OCI-LY7 (cell line): ENCODE measurements around the gene TBX15. TPM values are rescaled to one million over a fixed set of nuclear protein-coding genes. Genes with fewer than 3 reads are reported as not detected.

Experiments used
- BruUV-seq: library from RNA; stranded (reverse); fragments of 400-500 nt; replicated peaks from 2 replicates; lab custom pipeline; 2021; lab: Mats Ljungman, UMichigan
- CTCF ChIA-PET: fragments of 300-600 bp; sonication (Branson Sonifier 250); formaldehyde crosslinking; loops from one replicate; lab custom pipeline; 2022; ENCODE audit warnings: antibody characterized with exemption; ENCODE audit not compliant: unreplicated experiment; lab: Charles Lee
- POLR2A ChIA-PET: fragments of 300-600 bp; sonication (Branson Sonifier 250); formaldehyde crosslinking; loops from one replicate; lab custom pipeline; 2022; ENCODE audit warnings: antibody characterized with exemption; lab: Charles Lee
- DNase-seq: peaks from one replicate; pipeline ENCODE4 v3.0.0-alpha.2; 2015; ENCODE audit warnings: low spot score
- H2AFZ ChIP-seq: fragments of 200-600 bp; sonication (generic), shearing (Covaris generic); 2 replicates; pipeline ENCODE4 v1.6.1; 2014; ENCODE audit warnings: mild to moderate bottlenecking, antibody characterized with exemption, low read length, moderate library complexity
- H3K27ac ChIP-seq: fragments of 200-600 bp; sonication (generic); 2 replicates; pipeline ENCODE4 v1.5.1; 2014; ENCODE audit warnings: mixed run types, low read depth, mild to moderate bottlenecking, moderate library complexity, low read length, inconsistent platforms; ENCODE audit not compliant: poor library complexity, severe bottlenecking
- H3K36me3 ChIP-seq: fragments of 200-600 bp; sonication (generic); 2 replicates; pipeline ENCODE4 v1.6.1; 2014; ENCODE audit warnings: mild to moderate bottlenecking, antibody characterized with exemption, low read length, moderate library complexity, mixed read lengths; ENCODE audit not compliant: insufficient read depth
- H3K4me1 ChIP-seq: fragments of 200-600 bp; sonication (generic); 2 replicates; pipeline ENCODE4 v1.5.1; 2014; ENCODE audit warnings: mild to moderate bottlenecking, low read length; ENCODE audit not compliant: insufficient read depth, poor library complexity, severe bottlenecking
- H3K4me2 ChIP-seq: fragments of 200-600 bp; sonication (generic); 2 replicates; pipeline ENCODE4 v1.6.1; 2014; ENCODE audit warnings: mild to moderate bottlenecking, low read length
- H3K4me3 ChIP-seq: fragments of 200-600 bp; sonication (generic); 2 replicates; pipeline ENCODE4 v1.5.1; 2014; ENCODE audit warnings: mild to moderate bottlenecking, low read depth, low read length; ENCODE audit not compliant: poor library complexity, severe bottlenecking
- H3K79me2 ChIP-seq: fragments of 200-600 bp; sonication (generic); 2 replicates; pipeline ENCODE4 v1.6.1; 2016; ENCODE audit warnings: low read depth, mild to moderate bottlenecking, low read length, moderate library complexity, mixed read lengths; ENCODE audit not compliant: insufficient read depth
- H3K9me2 ChIP-seq: fragments of 200-600 bp; sonication (generic); 2 replicates; pipeline ENCODE4 v1.6.1; 2016; ENCODE audit warnings: mild to moderate bottlenecking, low read length, mixed read lengths; ENCODE audit not compliant: insufficient read depth
- H3K9me3 ChIP-seq: fragments of 200-600 bp; sonication (generic); 2 replicates; pipeline ENCODE4 v1.6.1; 2014; ENCODE audit warnings: mild to moderate bottlenecking, mixed run types, low read length, mixed read lengths
- H4K20me1 ChIP-seq: fragments of 200-600 bp; sonication (generic); 2 replicates; pipeline ENCODE4 v1.6.1; 2014; ENCODE audit warnings: mild to moderate bottlenecking, antibody characterized with exemption, low read length, moderate library complexity, mixed read lengths; ENCODE audit not compliant: insufficient read depth
- EZH2phosphoT487 ChIP-seq: fragments of 200-600 bp; sonication (generic); IDR thresholded peaks from 2 replicates; pipeline ENCODE4 v1.6.1; 2018; ENCODE audit warnings: low read depth, borderline replicate concordance, mild to moderate bottlenecking, mixed run types, antibody characterized with exemption, low read length, moderate library complexity, mixed read lengths
- intact Hi-C: fragments of 100-400 bp; cut with micrococcal nuclease; formaldehyde crosslinking; loops from one replicate; pipeline ENCODE4 v1.10.0; 2022; ENCODE audit not compliant: unreplicated experiment
- total RNA-seq, 2 experiments: library from RNA; depleted of rRNA in 1 of 2; stranded (reverse); fragments of >200 nt in 1 of 2; shearing (Covaris generic) in 1 of 2; gene quantifications; 2 replicates each; pipeline ENCODE4 v1.2.3, GENCODE V29; 2014 to 2022
- TF ChIP-seq, protein P1 (sequence below): fragments of 200-600 bp; sonication (generic); conservative IDR thresholded peaks from 2 replicates; pipeline ENCODE4 v1.5.1; 2014; ENCODE audit warnings: mild to moderate bottlenecking, antibody characterized with exemption, low read length, moderate library complexity, mixed read lengths

Gene TBX15
- total RNA-seq, 2 experiments from 2014 or later = 0.22 TPM; not detected in 1

GRCh38 chr1:118978914-118979701 lies 9.0 kb downstream of the TBX15 start:
- Histone ChIP-seq H3K36me3 (no peaks in the 10 kb centered on the region), H2AFZ (no peak overlapping the region), H3K9me3 (no peaks in the 10 kb centered on the region), H3K4me2 (no peak overlapping the region), H4K20me1 (no peaks in the 10 kb centered on the region), H3K4me3 (no peak overlapping the region), H3K9me2 (no peaks in the 10 kb centered on the region), H3K27ac (no peak overlapping the region), H3K79me2 (no peaks in the 10 kb centered on the region), H3K4me1 (no peaks in the 10 kb centered on the region)
- no TSS peak for BruUV-seq
- CTCF ChIA-PET = no interaction called here
- TF ChIP-seq, protein P1, sequence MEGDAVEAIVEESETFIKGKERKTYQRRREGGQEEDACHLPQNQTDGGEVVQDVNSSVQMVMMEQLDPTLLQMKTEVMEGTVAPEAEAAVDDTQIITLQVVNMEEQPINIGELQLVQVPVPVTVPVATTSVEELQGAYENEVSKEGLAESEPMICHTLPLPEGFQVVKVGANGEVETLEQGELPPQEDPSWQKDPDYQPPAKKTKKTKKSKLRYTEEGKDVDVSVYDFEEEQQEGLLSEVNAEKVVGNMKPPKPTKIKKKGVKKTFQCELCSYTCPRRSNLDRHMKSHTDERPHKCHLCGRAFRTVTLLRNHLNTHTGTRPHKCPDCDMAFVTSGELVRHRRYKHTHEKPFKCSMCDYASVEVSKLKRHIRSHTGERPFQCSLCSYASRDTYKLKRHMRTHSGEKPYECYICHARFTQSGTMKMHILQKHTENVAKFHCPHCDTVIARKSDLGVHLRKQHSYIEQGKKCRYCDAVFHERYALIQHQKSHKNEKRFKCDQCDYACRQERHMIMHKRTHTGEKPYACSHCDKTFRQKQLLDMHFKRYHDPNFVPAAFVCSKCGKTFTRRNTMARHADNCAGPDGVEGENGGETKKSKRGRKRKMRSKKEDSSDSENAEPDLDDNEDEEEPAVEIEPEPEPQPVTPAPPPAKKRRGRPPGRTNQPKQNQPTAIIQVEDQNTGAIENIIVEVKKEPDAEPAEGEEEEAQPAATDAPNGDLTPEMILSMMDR = no peak
- TF ChIP-seq EZH2phosphoT487 = no peak
- DNase-seq = no peak
- intact Hi-C loops = no loop called here
- POLR2A ChIA-PET = interaction anchor here (3.0 kb wide), 1 partner anchor 11 kb away, joined by 8 read pairs; no protein-coding TSS in a partner anchor

GRCh38 chr1:118977600-118977999 lies 10.5 kb downstream of the TBX15 start:
- DNase-seq = no peak
- Histone ChIP-seq H3K4me3 (no peak overlapping the region), H3K9me3 (no peaks in the 10 kb centered on the region), H3K36me3 (no peaks in the 10 kb centered on the region), H2AFZ (no peak overlapping the region), H3K27ac (no peak overlapping the region), H4K20me1 (no peaks in the 10 kb centered on the region), H3K4me1 (no peaks in the 10 kb centered on the region), H3K9me2 (no peaks in the 10 kb centered on the region), H3K4me2 (no peak overlapping the region), H3K79me2 (no peaks in the 10 kb centered on the region)
- BruUV-seq = no TSS peak
- intact Hi-C loops = no loop called here
- ChIA-PET POLR2A (interaction anchor here (3.0 kb wide), 1 partner anchor 10 kb away, joined by 8 read pairs; no protein-coding TSS in a partner anchor), CTCF (no interaction called here)
- TF ChIP-seq EZH2phosphoT487 = no peak
- TF ChIP-seq, protein P1 = no peak

DNA sequence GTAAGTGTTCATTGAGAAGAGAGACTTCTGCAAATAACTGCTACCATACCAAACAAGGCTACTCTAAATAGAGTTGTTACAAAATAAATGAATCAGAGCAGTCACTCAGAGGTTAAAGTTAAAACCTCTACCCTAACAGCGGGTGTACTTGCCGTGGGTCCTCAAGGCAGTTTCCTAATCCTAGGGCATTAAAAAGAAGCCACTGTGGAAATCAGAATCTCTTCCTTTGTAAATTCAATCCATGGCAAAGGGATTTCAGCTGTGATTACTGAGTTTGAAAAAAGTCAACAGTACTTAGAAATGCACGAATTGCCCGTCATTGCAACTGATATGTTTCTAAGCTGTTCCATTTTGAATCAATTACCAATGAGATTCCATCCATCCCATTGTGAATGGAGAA lies 13.5 kb downstream of the TBX15 start:
- H3K4me1 ChIP-seq = peaks cover 22% of the 10 kb centered on the region
- H3K79me2 ChIP-seq = no peaks in the 10 kb centered on the region
- H3K9me3 ChIP-seq = no peaks in the 10 kb centered on the region
- DNase-seq = no peak
- ChIA-PET POLR2A (interaction anchor here (0.8 kb wide), 1 partner anchor 24 kb away, joined by 3 read pairs; no protein-coding TSS in a partner anchor), CTCF (no interaction called here)
- TF ChIP-seq EZH2phosphoT487 = no peak
- TF ChIP-seq, protein P1 = no peak
- no peak overlapping the region for H3K4me3 ChIP-seq
- no peak overlapping the region for H3K27ac ChIP-seq
- H3K36me3 ChIP-seq = no peaks in the 10 kb centered on the region
- no peaks in the 10 kb centered on the region for H3K9me2 ChIP-seq
- H4K20me1 ChIP-seq = no peaks in the 10 kb centered on the region
- no peak overlapping the region for H2AFZ ChIP-seq
- H3K4me2 ChIP-seq = no peak overlapping the region
- intact Hi-C loops = no loop called here
- BruUV-seq = no TSS peak
